ENCODE measurements around the gene MYL2.
A peak's percentile ranks its signal among the peaks of the same experiment; 100 is the strongest.

Gene MYL2

DNA sequence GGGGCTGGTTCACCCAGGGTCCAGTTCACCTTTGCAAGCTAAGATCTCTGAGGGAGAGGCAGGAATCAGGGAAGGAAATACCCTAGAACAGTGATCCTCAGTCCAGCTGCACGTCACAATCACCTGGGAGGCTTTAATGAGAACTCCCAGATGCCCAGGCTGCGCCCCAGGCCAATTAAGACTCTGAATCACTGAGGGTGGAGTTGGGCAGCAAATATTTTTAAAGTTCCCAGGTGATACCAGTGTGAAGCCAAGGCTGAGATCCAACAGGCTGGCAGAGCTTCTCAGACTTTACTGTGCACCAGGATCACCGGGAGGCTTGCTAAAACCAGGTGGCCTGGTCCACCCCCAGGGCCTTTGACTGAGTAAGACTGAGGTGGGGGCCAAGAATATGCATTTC, 23.8 kb downstream of the MYL2 start:
- DNase-seq (ENCODE audit: low spot score): no peak

DNA sequence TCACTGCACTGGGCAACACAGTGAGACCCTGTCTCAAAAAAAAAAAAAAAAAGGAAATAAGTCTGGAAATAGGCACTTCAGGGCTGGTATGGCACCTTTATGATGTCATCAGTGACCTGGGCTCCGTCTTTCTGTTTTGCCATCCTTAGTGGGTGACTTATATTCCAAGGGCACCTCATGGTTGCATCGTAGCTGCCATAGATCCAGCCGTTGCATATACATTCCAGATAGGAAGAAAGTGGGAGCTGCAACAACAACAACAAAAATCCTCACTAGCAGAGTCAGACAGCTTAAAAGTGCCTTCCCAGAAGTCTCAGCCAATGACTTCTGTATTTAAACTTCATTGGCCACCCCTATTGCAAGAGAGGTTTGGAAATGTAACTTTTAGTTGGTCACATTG, 26.4 kb downstream of the MYL2 start:
- DNase-seq (ENCODE audit: low spot score): no peak

GRCh38 chr12:110889361-110889760, 31.0 kb downstream of the MYL2 start:
- no peak for DNase-seq (ENCODE audit: low spot score)

DNA sequence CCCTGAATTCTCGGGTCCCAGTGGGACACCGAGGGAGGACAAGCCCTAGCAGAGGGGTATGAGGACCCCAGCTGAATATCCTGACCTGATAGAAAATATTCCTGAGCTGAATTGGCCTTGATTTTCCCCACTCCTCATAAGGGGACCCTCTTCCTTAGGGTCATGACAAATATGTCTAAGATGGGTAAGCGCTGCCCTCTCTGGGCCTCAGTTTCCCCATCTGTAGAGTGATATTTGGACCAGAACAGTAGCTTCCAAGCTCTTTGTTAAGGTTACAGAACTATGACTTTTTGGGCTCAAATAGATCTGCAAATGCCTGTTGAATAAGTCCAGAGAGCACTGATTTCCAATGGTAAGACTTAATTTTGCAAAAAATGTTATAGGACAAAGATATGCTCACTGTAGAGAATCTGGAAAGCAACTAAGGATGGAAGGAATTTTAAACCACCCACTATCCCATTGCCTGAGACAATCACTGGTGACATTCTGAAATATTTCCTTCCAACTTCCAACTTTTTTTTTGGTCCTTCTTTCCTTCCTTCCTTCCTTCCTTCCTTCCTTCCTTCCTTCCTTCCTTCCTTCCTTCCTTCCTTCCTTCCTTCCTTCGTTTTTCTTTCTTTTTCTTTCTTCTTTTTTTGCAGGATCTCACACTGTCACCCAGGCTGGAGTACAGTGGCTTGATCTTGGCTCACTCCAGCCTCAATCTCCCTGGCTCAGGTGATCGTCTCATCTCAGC, 32.0 kb downstream of the MYL2 start:
- DNase-seq (ENCODE audit: low spot score): no peak

DNA sequence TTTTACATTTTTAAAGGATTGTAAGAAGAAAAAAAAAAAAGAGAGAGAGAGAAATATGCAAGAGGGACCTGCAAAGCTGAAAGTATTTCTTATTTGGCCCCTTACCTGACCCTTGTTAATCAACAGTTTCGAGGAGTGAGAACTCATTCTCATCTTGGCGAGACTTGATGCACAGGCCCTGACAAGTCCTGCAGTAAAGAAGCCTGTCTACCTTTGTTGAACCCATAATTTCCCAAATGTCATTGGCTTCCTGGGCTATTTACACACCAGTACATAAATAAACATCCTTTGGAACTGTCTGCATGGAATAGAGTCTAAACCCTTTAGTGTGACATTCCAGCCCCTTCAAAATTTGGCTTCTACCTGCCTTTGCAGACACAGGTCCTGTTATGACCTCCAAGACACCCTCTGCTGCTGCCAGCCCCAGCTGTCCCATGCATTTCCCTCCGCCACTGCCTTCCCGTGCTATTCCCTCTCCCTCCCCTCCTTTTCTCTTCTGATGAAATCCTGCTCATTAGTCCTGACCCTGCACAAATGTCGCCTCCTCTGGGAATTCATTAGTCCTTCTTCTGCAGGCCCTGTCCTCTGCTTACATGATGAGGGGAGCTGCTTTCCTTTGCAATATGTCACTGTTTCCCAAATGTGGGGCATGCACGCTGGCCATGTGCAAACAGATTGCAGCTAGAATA, 35.1 kb downstream of the MYL2 start:
- no peak for DNase-seq (ENCODE audit: low spot score)

GRCh38 chr12:110883251-110883650, 37.1 kb downstream of the MYL2 start:
- no peak for DNase-seq (ENCODE audit: low spot score)

DNA sequence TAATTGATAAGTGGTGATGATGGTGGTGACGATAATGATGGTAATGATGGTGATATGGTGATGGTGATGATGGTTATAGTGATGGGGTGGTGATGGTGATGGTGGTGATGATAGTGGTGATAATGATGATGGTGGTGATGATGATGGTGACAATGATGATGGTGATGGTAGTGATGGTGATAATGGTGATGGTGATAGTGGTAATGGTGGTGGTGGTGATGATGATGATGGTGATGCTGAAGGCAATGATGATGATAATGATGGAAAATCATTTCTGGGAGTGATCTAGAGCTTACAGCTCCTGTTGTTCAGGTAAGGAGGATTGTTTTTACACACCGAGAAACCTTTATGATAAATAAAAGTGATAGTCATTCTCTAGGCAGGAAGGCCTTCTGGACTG, 39.7 kb downstream of the MYL2 start:
- no peak for DNase-seq (ENCODE audit: low spot score)

DNA sequence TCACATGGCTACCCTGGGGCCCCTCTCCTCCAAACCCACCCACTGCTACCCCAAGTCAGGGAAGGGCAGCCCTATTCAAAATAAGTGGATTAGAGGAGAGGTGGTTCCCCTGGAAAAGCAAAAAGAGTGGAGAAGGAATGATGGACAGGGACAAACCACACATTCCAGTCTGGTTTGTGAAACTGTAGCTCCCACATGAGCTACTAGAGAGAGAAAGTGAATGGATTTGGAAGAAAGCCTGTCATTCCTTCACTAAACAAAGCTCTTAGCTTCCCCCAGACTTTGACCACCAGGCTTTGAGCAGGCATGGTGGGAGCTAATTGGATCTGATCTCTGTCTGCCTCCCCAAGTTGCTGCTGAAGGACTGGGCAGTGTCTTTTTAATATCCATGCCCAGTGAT, 45.6 kb downstream of the MYL2 start:
- no peak for DNase-seq (ENCODE audit: low spot score)

- no peak for DNase-seq (ENCODE audit: low spot score)
Observed at GRCh38 chr12:110874351-110874750, 46.0 kb downstream of the MYL2 start.

- no peak for DNase-seq (ENCODE audit: low spot score)
Observed at GRCh38 chr12:110872100-110872499, 48.3 kb downstream of the MYL2 start.

DNA sequence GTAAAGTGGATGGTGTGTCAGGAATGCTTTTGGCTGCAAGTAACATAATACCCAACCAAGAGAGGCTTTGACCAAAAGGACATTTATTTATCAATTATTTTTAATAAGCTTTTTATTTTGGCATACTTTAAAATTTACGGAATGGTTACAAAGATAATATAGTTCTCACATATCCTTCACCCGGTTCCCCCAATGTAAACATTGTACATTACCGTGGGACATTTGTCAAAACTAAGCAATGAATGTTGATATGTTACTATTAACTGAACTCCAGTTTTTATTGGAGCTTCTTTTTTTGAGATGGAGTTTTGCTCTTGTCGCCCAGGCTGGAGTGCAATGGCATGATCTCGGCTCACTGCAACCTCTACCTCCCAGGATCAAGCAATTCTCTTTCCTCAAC, 50.6 kb downstream of the MYL2 start:
- no peak for DNase-seq (ENCODE audit: low spot score)

DNA sequence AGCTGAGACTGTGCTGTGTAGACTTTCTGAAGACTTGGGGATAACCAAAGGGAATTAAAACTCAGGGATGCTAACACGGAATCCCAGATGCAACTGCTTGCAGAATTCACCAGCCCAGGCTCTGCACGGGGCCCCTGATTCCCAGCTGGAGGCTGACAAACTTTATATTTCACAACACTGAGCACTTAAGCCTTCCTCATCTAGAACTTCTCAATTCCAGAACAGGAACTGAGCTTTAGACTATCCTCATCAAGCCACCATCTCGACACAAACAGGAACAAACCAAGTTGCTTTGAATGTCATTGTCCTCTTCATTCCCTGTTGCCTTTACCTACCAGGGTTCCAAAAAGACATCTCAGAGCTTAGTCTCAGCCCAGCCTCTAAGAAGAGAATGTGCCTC, 51.4 kb downstream of the MYL2 start:
- peak; percentile 40 for DNase-seq (ENCODE audit: low spot score)

GRCh38 chr12:110865521-110865920, 54.9 kb downstream of the MYL2 start:
- no peak for DNase-seq (ENCODE audit: low spot score)

DNA sequence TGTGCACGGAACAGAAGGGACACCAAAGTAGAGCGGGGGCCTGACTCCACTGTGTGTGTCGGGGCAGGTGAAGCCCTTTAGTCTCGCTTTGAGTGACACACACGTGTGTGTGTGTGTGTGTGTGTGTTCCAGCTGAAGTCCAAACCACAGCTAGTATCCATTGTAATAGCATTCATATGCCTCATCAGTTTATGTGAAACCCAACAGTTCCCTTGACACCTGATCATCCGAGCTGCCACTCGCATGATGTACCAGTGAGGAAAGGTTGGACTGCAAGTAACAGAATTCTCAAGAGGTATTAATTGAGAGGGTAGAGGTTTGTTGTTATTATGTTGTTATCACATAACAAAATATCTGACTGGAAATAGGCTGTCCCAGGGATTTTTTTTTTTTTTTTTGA, 57.2 kb downstream of the MYL2 start:
- no peak for DNase-seq (ENCODE audit: low spot score)

- no peak for DNase-seq (ENCODE audit: low spot score)
Observed at GRCh38 chr12:110862329-110862728, 58.0 kb downstream of the MYL2 start.

DNA sequence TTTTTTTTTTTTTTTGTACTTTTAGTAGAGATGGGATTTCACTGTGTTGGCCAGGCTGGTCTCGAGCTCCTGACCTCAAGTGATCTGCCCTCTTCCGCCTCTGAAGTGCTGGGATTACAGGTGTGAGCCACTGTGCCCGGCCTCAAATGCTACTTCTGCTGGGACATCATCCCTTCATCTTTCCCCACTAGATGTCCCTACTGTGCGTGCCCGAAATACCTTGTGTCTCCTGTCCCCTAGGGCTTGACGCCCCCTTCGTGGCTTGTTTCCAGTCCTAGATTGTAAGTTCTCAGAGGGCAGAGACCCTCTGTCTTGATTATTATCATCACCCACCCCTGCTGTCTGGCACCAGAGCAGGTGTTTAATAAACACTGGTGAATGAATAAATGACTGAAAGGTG, 58.6 kb downstream of the MYL2 start:
- DNase-seq (ENCODE audit: low spot score): no peak

All from globus pallidus (tissue), 1 donor.